ENCODE data around the gene SYVN1. TPM values are rescaled to one million over a fixed set of nuclear protein-coding genes. Genes with fewer than 3 reads are reported as not detected.

The SYVN1 gene
- total RNA-seq = 42.5 TPM

GRCh38 chr11:65134240-65134951 lies at the start of gene SYVN1:
TSS of gene SYVN1 (minus strand) at chr11:65134519. CDS start at chr11:65133601, 918 bp downstream.
- Histone ChIP-seq H3K4me1 (peaks cover 30% of the 10 kb centered on the region), H3K27me3 (no peaks in the 10 kb centered on the region), H3K36me3 (peaks cover 0 to 31% of the 10 kb centered on the region in 2 donors), H3K9me3 (no peaks in the 10 kb centered on the region), H3K27ac (peak within 1 kb of the TSS; percentile 94), H3K4me3 (peak within 1 kb of the TSS; percentile 87 to 89)
- TF ChIP-seq CTCF (IDR thresholded peaks at IDR 0.05) = peak in 1 of 3 experiments; percentile 6
- peak; percentile 64 to 100 for TF ChIP-seq POLR2AphosphoS5 (IDR thresholded peaks at IDR 0.05; ENCODE audit: insufficient read depth in 1 of 2, low read depth in 1 of 2)
- TF ChIP-seq POLR2A (IDR thresholded peaks at IDR 0.05) = peak in 1 of 2 donors; percentile 90
- peak in 1 of 2 donors; percentile 93 for DNase-seq (ENCODE audit: extremely low spot score in 2 of 2)
- intact Hi-C loops (cut with DNase I) = loop anchor here (2.0 kb wide), 1 partner anchor 46 kb away; the partner anchor contains the start of gene CAPN1

- Histone ChIP-seq H3K27ac (peak overlapping the region; percentile 89), H3K36me3 (peaks cover 0 to 41% of the 10 kb centered on the region in 2 donors), H3K27me3 (no peaks in the 10 kb centered on the region), H3K9me3 (no peaks in the 10 kb centered on the region), H3K4me3 (peak overlapping the region; percentile 94 to 97), H3K4me1 (peaks cover 43% of the 10 kb centered on the region)
- intact Hi-C loops (cut with DNase I) = no loop called here
- no peak for DNase-seq (ENCODE audit: extremely low spot score in 2 of 2)
- TF ChIP-seq CTCF (IDR thresholded peaks at IDR 0.05) = no peak
- peak in 1 of 2 donors; percentile 34 for TF ChIP-seq POLR2AphosphoS5 (IDR thresholded peaks at IDR 0.05; ENCODE audit: insufficient read depth in 1 of 2, low read depth in 1 of 2)
Measured at GRCh38 chr11:65183201-65183891, 49.0 kb upstream of the SYVN1 start.

GRCh38 chr11:65182258-65183170 lies 48.2 kb upstream of the SYVN1 start:
- intact Hi-C loops (cut with DNase I) = no loop called here
- peak overlapping the region; percentile 94 to 97 for H3K4me3 ChIP-seq
- H3K27ac ChIP-seq = peak overlapping the region; percentile 89
- H3K36me3 ChIP-seq = peaks cover 0 to 34% of the 10 kb centered on the region in 2 donors
- DNase-seq (ENCODE audit: extremely low spot score in 2 of 2) = no peak
- H3K4me1 ChIP-seq = peaks cover 43% of the 10 kb centered on the region
- H3K9me3 ChIP-seq = no peaks in the 10 kb centered on the region
- TF ChIP-seq CTCF (IDR thresholded peaks at IDR 0.05) = no peak
- TF ChIP-seq POLR2AphosphoS5 (IDR thresholded peaks at IDR 0.05; ENCODE audit: insufficient read depth in 1 of 2, low read depth in 1 of 2) = peak in 1 of 2 donors; percentile 20
- TF ChIP-seq POLR2A (IDR thresholded peaks at IDR 0.05) = no peak
- H3K27me3 ChIP-seq = no peaks in the 10 kb centered on the region

GRCh38 chr11:65181569-65182257 lies 47.4 kb upstream of the SYVN1 start, which contains the start of gene CAPN1:
TSS of gene CAPN1 (plus strand) at chr11:65181928. CDS start at chr11:65182702, 774 bp downstream.
- intact Hi-C loops (cut with DNase I) = loop anchor here (2.0 kb wide), 1 partner anchor 47 kb away; the partner anchor contains the start of gene SYVN1
- Histone ChIP-seq H3K9me3 (no peaks in the 10 kb centered on the region), H3K4me3 (peak within 1 kb of the TSS; percentile 94 to 97), H3K27ac (peak within 1 kb of the TSS; percentile 89), H3K4me1 (peaks cover 43% of the 10 kb centered on the region), H3K36me3 (peaks cover 0 to 26% of the 10 kb centered on the region in 2 donors), H3K27me3 (no peaks in the 10 kb centered on the region)
- TF ChIP-seq POLR2A (IDR thresholded peaks at IDR 0.05) = no peak
- peak in 1 of 2 donors; percentile 17 for TF ChIP-seq POLR2AphosphoS5 (IDR thresholded peaks at IDR 0.05; ENCODE audit: insufficient read depth in 1 of 2, low read depth in 1 of 2)
- DNase-seq (ENCODE audit: extremely low spot score in 2 of 2) = no peak
